ENCODE data around the gene RBM19. TPM values are rescaled to one million over a fixed set of nuclear protein-coding genes. Genes with fewer than 3 reads are reported as not detected.

RBM19 gene
- total and polyA plus RNA-seq, 2 donors (not counting 3 experiments of a cell fraction or from before 2014, with no cell fraction given), result 13.2 to 34.4 TPM

DNA sequence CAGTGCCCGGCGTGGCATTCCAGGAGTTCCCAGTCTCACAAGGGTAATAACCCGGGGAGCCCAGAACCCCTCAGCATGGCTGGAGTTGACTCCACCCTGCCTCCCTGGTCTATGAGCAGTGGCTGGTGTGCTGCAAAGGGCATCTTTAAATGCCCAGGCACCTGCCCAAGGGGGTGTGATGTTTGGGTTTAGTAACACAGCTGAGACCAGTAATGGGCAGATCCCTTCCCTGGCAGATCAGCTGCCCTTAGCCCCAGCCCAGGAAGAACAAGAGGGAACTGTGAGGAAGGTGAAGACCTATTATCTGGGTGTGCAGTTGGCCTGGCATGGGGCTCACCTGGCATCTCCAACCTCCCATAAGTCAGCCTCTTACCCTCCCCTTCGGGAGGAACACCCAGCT lies 35.9 kb downstream of the RBM19 start:
- Histone ChIP-seq H3K9me1 (replicated peaks; ENCODE audit: control insufficient read depth, extremely low read depth, insufficient read depth, low read length) (no peaks in the 10 kb centered on the region), H2AFZ (ENCODE audit: low read depth, low read length) (no peak overlapping the region), H3K9ac (replicated peaks; ENCODE audit: extremely low read depth, insufficient read depth, low read length) (no peak overlapping the region), H3K27me3 (ENCODE audit: control insufficient read depth in 2 of 2, insufficient read depth in 2 of 2, low read length in 2 of 2) (no peaks in the 10 kb centered on the region), H3K4me3 (replicated peaks in 1 of 3; ENCODE audit: insufficient read depth in 1 of 3, low read depth in 1 of 3, low read length in 3 of 3) (no peak overlapping the region), H3K36me3 (ENCODE audit: control insufficient read depth in 2 of 2, extremely low read depth in 1 of 2, insufficient read depth in 2 of 2, low read length in 2 of 2) (peaks cover 2 to 5% of the 10 kb centered on the region in 2 experiments), H3K4me2 (ENCODE audit: insufficient read depth, low read length) (no peak overlapping the region), H3K9me3 (replicated peaks; ENCODE audit: control insufficient read depth, insufficient read depth, low read length) (no peaks in the 10 kb centered on the region), H4K20me1 (replicated peaks; ENCODE audit: control insufficient read depth, extremely low read depth, insufficient read depth, low read length) (no peaks in the 10 kb centered on the region), H3K27ac (ENCODE audit: insufficient read depth, low read depth, low read length) (no peak overlapping the region), H3K4me1 (ENCODE audit: control insufficient read depth, extremely low read depth, insufficient read depth, low read length) (peaks cover 12% of the 10 kb centered on the region), H3K79me2 (ENCODE audit: control insufficient read depth, insufficient read depth, low read length) (no peaks in the 10 kb centered on the region)
- TF ChIP-seq JUN (IDR thresholded peaks at IDR 0.05; ENCODE audit: borderline replicate concordance, insufficient read depth, insufficient read length, low read depth) (no peak), POLR2AphosphoS5 (IDR thresholded peaks at IDR 0.05; ENCODE audit: insufficient read depth, low read depth, low read length) (no peak), FOS (IDR thresholded peaks at IDR 0.05; ENCODE audit: borderline replicate concordance, insufficient read depth, low read length) (no peak), MYC (IDR thresholded peaks at IDR 0.05; ENCODE audit: low read depth, low read length) (no peak), POLR2A (IDR thresholded peaks at IDR 0.05; ENCODE audit: low read depth, low read length) (no peak), GATA2 (IDR thresholded peaks at IDR 0.05; ENCODE audit: insufficient read depth, insufficient read length, low read depth, low read length) (no peak), CTCF (IDR thresholded peaks at IDR 0.05; ENCODE audit: extremely low read depth in 1 of 2, insufficient read depth in 1 of 2, low read depth in 1 of 2, low read length in 2 of 2) (no peak), EZH2 (IDR thresholded peaks at IDR 0.05; ENCODE audit: borderline replicate concordance, low read depth, low read length, severe bottlenecking) (no peak)
- TF ChIP-seq, protein P1, sequence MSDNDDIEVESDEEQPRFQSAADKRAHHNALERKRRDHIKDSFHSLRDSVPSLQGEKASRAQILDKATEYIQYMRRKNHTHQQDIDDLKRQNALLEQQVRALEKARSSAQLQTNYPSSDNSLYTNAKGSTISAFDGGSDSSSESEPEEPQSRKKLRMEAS (IDR thresholded peaks at IDR 0.05; ENCODE audit: insufficient read depth, insufficient read length), result no peak
- BruUV-seq (replicated peaks), result no TSS peak
- POLR2A ChIA-PET, result no interaction called here
- intact Hi-C loops (cut with micrococcal nuclease) (no loop called here), dilution Hi-C loops (cut with MboI; ENCODE audit: extremely low pct_ligation_motif_present, low sequenced_read_pairs) (no loop called here)
- CTCF ChIA-PET, result no interaction called here
- FAIRE-seq, result no peak
- DNase-seq (ENCODE audit: low read depth, low spot score), result no peak

Data from endothelial cell of umbilical vein (primary cell).